ENCODE results near the gene ZFPL1. TPM values are rescaled to one million over a fixed set of nuclear protein-coding genes. Genes with fewer than 3 reads are reported as not detected.

Gene ZFPL1
- total and polyA plus RNA-seq, 10 of the 15 experiments (the other 5 are each of a cell fraction or from before 2014, with no cell fraction given), result 2.2 to 37.8 (median 27.0) TPM

- Histone ChIP-seq H2AFZ (ENCODE audit: control insufficient read depth, low read depth, low read length) (no peak overlapping the region), H3K9me3 (replicated peaks; ENCODE audit: control insufficient read depth, insufficient read depth, low read length) (no peaks in the 10 kb centered on the region)
- WGBS (ENCODE audit: insufficient coverage, insufficient replicate concordance, low lambda C conversion rate, missing lambda C conversion rate), result 78% methylated on average over 12 of the region's 12 CpGs
These were observed 41.4 kb downstream of the ZFPL1 start for GRCh38 chr11:65125197-65126056.

GRCh38 chr11:65126624-65127274 lies 42.7 kb downstream of the ZFPL1 start:
- in situ Hi-C loops (cut with MboI), result no loop called here
- intact Hi-C loops (cut with micrococcal nuclease; ENCODE audit: unreplicated experiment), result no loop called here
- H3K4me1 ChIP-seq (ENCODE audit: control insufficient read depth, insufficient read depth, low read length), result peaks cover 15% of the 10 kb centered on the region
- no peak overlapping the region for H3K9ac ChIP-seq (ENCODE audit: control insufficient read depth, insufficient read depth, low read length)
- H3K36me3 ChIP-seq (ENCODE audit: control insufficient read depth in 2 of 2, insufficient read depth in 2 of 2, low read length in 1 of 2), result peaks cover 36 to 42% of the 10 kb centered on the region in 2 experiments
- BruUV-seq (replicated peaks), result no TSS peak
- no peaks in the 10 kb centered on the region for H3K27me3 ChIP-seq (replicated peaks in 1 of 2; ENCODE audit: control insufficient read depth in 2 of 2, insufficient read depth in 2 of 2, low read length in 1 of 2)
- H3K9me3 ChIP-seq (replicated peaks; ENCODE audit: control insufficient read depth, insufficient read depth, low read length), result no peaks in the 10 kb centered on the region
- no peak overlapping the region for H3K4me3 ChIP-seq
- FAIRE-seq (no peak), ATAC-seq (no peak), DNase-seq (ENCODE audit: low read depth, low spot score) (no peak)
- ChIA-PET SMC1A (ENCODE audit: uncharacterized antibody, unreplicated experiment) (no interaction called here), RAD21 (ENCODE audit: unreplicated experiment) (no interaction called here), POLR2A (interaction anchor here (0.6 to 1.2 kb wide), 2 partner anchors 10 to 26 kb away, joined by 3 to 8 read pairs; partner anchors contain the start of gene ZNHIT2), CTCF (interaction anchor here (0.8 to 2.7 kb wide), 2 partner anchors 9 to 188 kb away, joined by 3 to 7 read pairs; partner anchors contain the start of genes CDC42EP2 and ZNHIT2)
- 39% methylated on average over 6 of the region's 6 CpGs for WGBS (ENCODE audit: insufficient coverage, insufficient replicate concordance, low lambda C conversion rate, missing lambda C conversion rate)
- no peak overlapping the region for H3K27ac ChIP-seq (ENCODE audit: control insufficient read depth, insufficient read depth)
- H4K20me1 ChIP-seq (ENCODE audit: control insufficient read depth, insufficient read depth), result 0 out of 2 replicates have a peak, but pooled peaks cover 4% of the 10 kb centered on the region
- H2AFZ ChIP-seq (ENCODE audit: control insufficient read depth, low read depth, low read length), result no peak overlapping the region
- TF ChIP-seq RUNX3 (IDR thresholded peaks at IDR 0.05; ENCODE audit: low read length) (peak; percentile 31; the same call in 1 of the 2 replicates), JUND (IDR thresholded peaks at IDR 0.05; ENCODE audit: low read depth, low read length) (no peak), POLR2AphosphoS5 (IDR thresholded peaks at IDR 0.05; ENCODE audit: low read length) (peak; percentile 30; the same call in 1 of the 2 replicates), RBBP5 (conservative IDR thresholded peaks at IDR 0.05) (no peak), ETV6 (conservative IDR thresholded peaks at IDR 0.05 in 1 of 2, IDR thresholded peaks at IDR 0.05 in 1 of 2; ENCODE audit: borderline replicate concordance in 1 of 2, low read depth in 1 of 2) (no peak), MYB (IDR thresholded peaks at IDR 0.05; ENCODE audit: borderline replicate concordance, low read depth, low read length) (no peak), POLR2AphosphoS2 (IDR thresholded peaks at IDR 0.05; ENCODE audit: low read depth, low read length) (peak; percentile 74; the same call in 1 of the 2 replicates), HDAC2 (IDR thresholded peaks at IDR 0.05) (no peak), PML (IDR thresholded peaks at IDR 0.05; ENCODE audit: low read length) (0 out of 2 replicates have a peak, but pooled peaks have one; percentile 4), POLR2A (IDR thresholded peaks at IDR 0.05; ENCODE audit: low read depth, low read length) (peak; percentile 84)
- peaks cover 29% of the 10 kb centered on the region for H3K79me2 ChIP-seq (ENCODE audit: control insufficient read depth, insufficient read depth, low read length)
- H3K4me2 ChIP-seq (ENCODE audit: control insufficient read depth, insufficient read depth), result no peak overlapping the region

More at GRCh38 chr11:65125197-65126056, 41.4 kb downstream of the ZFPL1 start:
- TF ChIP-seq HDGF (IDR thresholded peaks at IDR 0.05) (no peak), RCOR1 (conservative IDR thresholded peaks at IDR 0.05; ENCODE audit: low read depth, low read length) (no peak), FOXM1 (IDR thresholded peaks at IDR 0.05; ENCODE audit: low read depth, low read length) (no peak), NFXL1 (IDR thresholded peaks at IDR 0.05; ENCODE audit: borderline replicate concordance) (no peak), POLR2A (IDR thresholded peaks at IDR 0.05; ENCODE audit: low read depth, low read length) (peak; percentile 44; the same call in 1 of the 2 replicates), MTA2 (IDR thresholded peaks at IDR 0.05; ENCODE audit: low read depth) (no peak), ZBED1 (IDR thresholded peaks at IDR 0.05; ENCODE audit: borderline replicate concordance) (no peak)
- peaks cover 8% of the 10 kb centered on the region for H3K4me1 ChIP-seq (ENCODE audit: control insufficient read depth, insufficient read depth, low read length)
- SMC1A ChIA-PET (ENCODE audit: uncharacterized antibody, unreplicated experiment), result interaction anchor here (1.3 kb wide), 1 partner anchor 55 kb away, joined by 5 read pairs; no protein-coding TSS in a partner anchor
- ATAC-seq, result no peak
- no peak overlapping the region for H3K9ac ChIP-seq (ENCODE audit: control insufficient read depth, insufficient read depth, low read length)
- intact Hi-C loops (cut with micrococcal nuclease; ENCODE audit: unreplicated experiment) (no loop called here), in situ Hi-C loops (cut with MboI) (no loop called here)
- H3K79me2 ChIP-seq (ENCODE audit: control insufficient read depth, insufficient read depth, low read length), result peaks cover 31% of the 10 kb centered on the region
- H3K36me3 ChIP-seq (ENCODE audit: control insufficient read depth in 2 of 2, insufficient read depth in 2 of 2, low read length in 1 of 2), result peaks cover 28 to 34% of the 10 kb centered on the region in 2 experiments
- no peak overlapping the region for H3K27ac ChIP-seq (ENCODE audit: control insufficient read depth, insufficient read depth)
- FAIRE-seq, result no peak
- no peak overlapping the region for H3K4me2 ChIP-seq (ENCODE audit: control insufficient read depth, insufficient read depth)
- H3K27me3 ChIP-seq (replicated peaks in 1 of 2; ENCODE audit: control insufficient read depth in 2 of 2, insufficient read depth in 2 of 2, low read length in 1 of 2), result no peaks in the 10 kb centered on the region
- CTCF ChIA-PET, result interaction anchor here (0.6 to 1.9 kb wide), 5 partner anchors 13 to 100 kb away, joined by 3 to 11 read pairs (median 3); partner anchors contain the start of gene TM7SF2
- POLR2A ChIA-PET, result interaction anchor here (0.6 to 2.9 kb wide), 3 partner anchors 8 to 1859 kb away, joined by 3 to 13 read pairs (median 3); partner anchors contain the start of genes SYVN1 and ZNHIT2
- H4K20me1 ChIP-seq (ENCODE audit: control insufficient read depth, insufficient read depth), result no peaks in the 10 kb centered on the region
- RAD21 ChIA-PET (ENCODE audit: unreplicated experiment), result interaction anchor here (1.8 kb wide), 1 partner anchor 15 kb away, joined by 4 read pairs; no protein-coding TSS in a partner anchor
- no peak overlapping the region for H3K4me3 ChIP-seq
- DNase-seq (ENCODE audit: low read depth, low spot score), result no peak
- no TSS peak for BruUV-seq (replicated peaks)

Data from GM12878 (cell line).